ENCODE results near the gene SCN9A.

SCN9A gene

DNA sequence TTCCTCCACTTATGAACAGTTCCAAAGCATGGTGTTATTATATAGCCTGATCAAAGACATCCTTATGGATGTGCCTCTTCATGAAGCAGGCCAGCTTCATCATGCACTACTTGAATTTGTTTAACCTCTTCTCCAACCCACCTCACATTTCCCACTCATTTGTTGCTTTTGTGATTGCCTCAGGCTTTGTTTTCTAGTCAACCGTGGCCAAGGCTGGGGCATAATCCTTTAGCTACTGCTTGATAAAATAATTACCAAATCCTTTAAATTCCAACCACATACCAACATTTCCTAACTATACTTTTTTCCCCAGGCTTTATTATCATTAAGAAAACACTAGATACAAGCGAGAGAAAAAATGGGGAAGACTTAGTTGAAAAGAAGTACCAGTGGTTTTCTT is 208.3 kb downstream of the SCN9A start:
- DNase-seq, result no peak

DNA sequence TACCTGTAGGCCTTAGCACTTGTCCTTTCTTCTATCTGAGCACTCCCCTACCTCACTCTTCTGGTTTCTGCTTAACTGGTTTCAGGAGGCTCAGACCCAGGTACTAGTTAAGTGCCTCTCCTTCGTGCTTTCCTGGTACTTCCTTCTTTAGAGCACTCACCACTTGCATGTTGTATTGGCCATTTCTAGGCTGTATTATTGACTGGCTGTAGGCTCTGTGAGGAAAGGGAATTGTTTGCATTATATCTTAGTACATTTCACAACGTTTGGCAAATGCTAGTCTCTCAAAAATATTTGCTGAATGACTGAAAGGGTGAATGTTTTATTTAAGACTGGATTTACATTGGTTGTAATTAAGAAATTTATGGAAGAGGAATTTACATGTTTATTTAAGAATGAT is 212.0 kb downstream of the SCN9A start:
- DNase-seq, result no peak

- no peak for DNase-seq
These were observed 217.2 kb downstream of the SCN9A start for GRCh38 chr2:166158546-166158945.

GRCh38 chr2:166157578-166157977 is 218.2 kb downstream of the SCN9A start:
- no peak for DNase-seq

- DNase-seq, result no peak
These were observed 218.7 kb downstream of the SCN9A start for GRCh38 chr2:166156985-166157490.

DNA sequence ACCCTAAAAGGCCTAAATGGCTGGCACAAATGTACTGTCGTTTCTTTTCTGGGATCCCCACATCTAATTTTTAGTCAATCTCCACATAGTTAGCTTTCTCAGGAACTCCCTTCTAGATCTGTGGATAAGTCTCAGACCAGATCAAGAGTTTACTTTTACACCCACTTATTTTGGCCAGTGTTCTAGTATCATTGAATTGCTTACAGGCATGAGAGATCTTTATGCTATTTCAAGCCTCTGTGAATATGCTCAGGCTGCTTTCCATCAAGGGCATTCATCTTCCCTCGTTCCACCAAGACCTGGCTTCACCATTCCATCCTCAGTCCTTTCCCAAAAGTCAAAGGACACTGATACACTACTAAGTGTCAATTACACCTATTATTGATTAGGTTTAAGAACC is 220.2 kb downstream of the SCN9A start:
- DNase-seq, result no peak

GRCh38 chr2:166154685-166155338 is 220.9 kb downstream of the SCN9A start:
- DNase-seq, result no peak

- DNase-seq, result no peak
These were observed 223.7 kb downstream of the SCN9A start for GRCh38 chr2:166152064-166152463.

GRCh38 chr2:166148500-166149400 is 227.0 kb downstream of the SCN9A start:
- no peak for DNase-seq

GRCh38 chr2:166147883-166148282 is 227.9 kb downstream of the SCN9A start:
- DNase-seq, result no peak
